Omental fat pad (tissue), 4 donors: ENCODE data around the gene ADAMTS12. TPM values are rescaled to one million over a fixed set of nuclear protein-coding genes. Genes with fewer than 3 reads are reported as not detected.
"Not testable (repeated sequence)": the region's sequence is repeated elsewhere in the genome, so short reads cannot be mapped to it uniquely, and the experiment has no call there.

Experiments used
- ATAC-seq: fragments of 150-250 bp; one replicate; pipeline ENCODE4 v1.9.1; 2016; ENCODE audit warnings: mild to moderate bottlenecking, moderate library complexity; ENCODE audit not compliant: low FRiP score
- DNase-seq: peaks from one replicate; pipeline ENCODE4 v3.0.0-alpha.2; 2019; ENCODE audit warnings: low spot score
- CTCF ChIP-seq, 3 donors: fragments of 450-650 bp; IDR thresholded peaks; one replicate each; pipeline ENCODE4 v1.5.1; 2016 to 2017; ENCODE audit warnings: antibody characterized with exemption in 3 of 3, mild to moderate bottlenecking in 3 of 3, moderate library complexity in 2 of 3
- total RNA-seq, 4 donors: library from RNA; depleted of rRNA; stranded (reverse); fragments of >200 nt; gene quantifications; one replicate each; pipeline ENCODE4 v1.1.0, GENCODE V29; 2016

ADAMTS12 gene
- total RNA-seq, 4 donors from 2014 or later = 17.5 to 42.9 (median 24.0) TPM

- TF ChIP-seq CTCF (IDR thresholded peaks at IDR 0.05) = no peak
- DNase-seq = no peak
- ATAC-seq = no peak
Observed at GRCh38 chr5:33931136-33931535, 39.3 kb upstream of the ADAMTS12 start.

GRCh38 chr5:33929925-33930690 lies 38.3 kb upstream of the ADAMTS12 start:
- DNase-seq = no peak
- no peak for ATAC-seq
- no peak for TF ChIP-seq CTCF (IDR thresholded peaks at IDR 0.05)

DNA sequence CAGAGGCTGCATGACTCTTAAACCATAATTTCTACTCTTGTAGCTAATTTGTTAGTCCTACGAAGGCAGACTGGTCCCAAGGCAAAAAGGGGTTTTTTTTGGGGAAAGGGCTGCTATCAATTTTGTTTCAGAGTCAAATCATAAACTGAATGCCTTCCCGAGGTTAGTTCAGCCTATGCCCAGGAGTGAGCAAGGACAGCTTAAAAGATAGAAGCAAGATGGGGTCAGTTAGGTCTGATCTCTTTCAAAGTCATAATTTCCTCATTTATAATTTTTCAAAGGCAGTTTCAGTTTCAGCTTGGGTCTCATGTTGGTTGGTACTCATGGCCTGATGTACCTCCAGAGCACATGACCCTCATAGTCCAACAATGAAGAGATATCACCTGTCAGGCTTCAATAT lies 36.5 kb upstream of the ADAMTS12 start:
- no peak for TF ChIP-seq CTCF (IDR thresholded peaks at IDR 0.05)
- ATAC-seq = no peak
- no peak for DNase-seq

DNA sequence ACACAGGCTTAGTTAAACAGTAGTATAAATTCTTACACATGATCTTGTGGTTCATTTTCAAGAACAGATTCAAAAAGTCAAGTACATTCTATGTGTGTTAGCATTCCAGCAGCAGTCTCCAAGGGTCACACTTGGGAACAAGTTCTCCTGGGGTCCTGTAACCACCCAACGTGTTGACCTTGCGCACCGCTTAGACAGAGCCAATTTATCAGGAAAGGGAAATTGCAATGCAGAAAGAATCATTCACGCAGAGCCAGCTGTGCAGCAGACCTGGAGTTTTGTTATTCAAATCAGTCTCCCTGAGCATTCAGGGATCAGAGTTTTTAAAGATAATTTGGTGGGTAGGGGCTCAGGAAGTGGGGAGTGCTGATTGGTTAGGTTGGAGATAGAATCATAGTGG lies 35.9 kb upstream of the ADAMTS12 start:
- TF ChIP-seq CTCF (IDR thresholded peaks at IDR 0.05) = no peak
- ATAC-seq = no peak
- no peak for DNase-seq

DNA sequence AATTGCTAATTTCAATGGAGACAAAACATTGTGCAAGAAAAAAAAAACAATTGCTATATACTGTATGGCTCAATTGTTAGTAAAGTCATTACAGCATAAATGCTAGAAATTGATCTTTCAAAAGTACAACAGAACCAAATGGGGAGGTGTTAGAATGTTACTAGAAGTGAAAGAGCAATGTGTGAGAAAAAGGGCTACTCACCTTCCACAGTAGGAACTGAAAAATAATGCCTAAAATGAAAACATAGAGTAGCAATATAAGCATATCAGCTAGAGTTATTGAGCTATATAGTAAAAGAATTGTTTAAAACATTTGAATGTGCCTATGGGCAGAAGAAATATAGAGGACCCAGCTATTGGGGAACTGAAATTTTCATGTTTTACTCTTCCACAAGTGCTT lies 33.5 kb upstream of the ADAMTS12 start:
- TF ChIP-seq CTCF (IDR thresholded peaks at IDR 0.05) = no peak
- no peak for ATAC-seq

DNA sequence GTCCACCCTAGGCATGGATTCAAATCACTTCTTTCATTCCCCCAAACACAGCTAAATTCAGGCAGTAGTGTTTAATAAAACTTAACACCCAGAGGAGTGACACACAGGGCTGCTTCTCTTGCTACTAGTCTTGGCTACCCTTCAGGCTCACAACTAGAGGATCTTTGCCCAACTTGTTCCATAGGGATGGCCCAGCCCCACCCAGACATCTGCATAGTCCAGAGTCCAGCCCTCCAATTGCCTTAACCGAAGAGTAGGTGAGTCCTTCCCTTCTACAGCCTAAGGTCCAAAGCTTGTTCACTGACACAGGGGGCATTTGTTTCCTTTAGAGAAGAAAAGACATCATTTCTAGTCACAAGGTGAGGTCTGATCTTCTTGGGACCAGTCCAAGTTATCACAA lies 29.2 kb upstream of the ADAMTS12 start:
- TF ChIP-seq CTCF (IDR thresholded peaks at IDR 0.05) = no peak
- no peak for DNase-seq
- ATAC-seq = no peak

More for the DNA sequence above, 33.5 kb upstream of the ADAMTS12 start:
- DNase-seq = no peak

- ATAC-seq, DNase-seq: not testable (repeated sequence)
Observed at GRCh38 chr5:33914844-33915243, 23.1 kb upstream of the ADAMTS12 start.

GRCh38 chr5:33906248-33906647 lies 14.5 kb upstream of the ADAMTS12 start:
- not testable (repeated sequence) for ATAC-seq

More at GRCh38 chr5:33906248-33906647, 14.5 kb upstream of the ADAMTS12 start:
- not testable (repeated sequence) for DNase-seq
